Mesenteric fat pad (tissue), 1 donor: ENCODE results near the gene PODXL2. TPM values are rescaled to one million over a fixed set of nuclear protein-coding genes. Genes with fewer than 3 reads are reported as not detected.
A peak's percentile ranks its signal among the peaks of the same experiment; 100 is the strongest.
"Not testable (repeated sequence)": the region's sequence is repeated elsewhere in the genome, so short reads cannot be mapped to it uniquely, and the experiment has no call there.

Experiments used
- DNase-seq: peaks from one replicate; pipeline ENCODE4 v3.0.0-alpha.2; 2020; ENCODE audit warnings: low spot score
- total RNA-seq: library from RNA; stranded (reverse); fragmentation: NEBNext Ultra II Directional; extraction: Animal tissue kit (Norgen Biotek cat#: 25700); gene quantifications from one replicate; pipeline ENCODE4 v1.2.1, GENCODE V29; 2021
- donor health status: DM: yes; HTN: yes; CAD: no.

Gene PODXL2
- total RNA-seq, 1 donor from 2014 or later = 2.5 TPM

- peak; percentile 67 for DNase-seq
These were observed 59.7 kb downstream of the PODXL2 start for GRCh38 chr3:127688416-127689265.

- DNase-seq = peak; percentile 68
These were observed 60.4 kb downstream of the PODXL2 start for GRCh38 chr3:127689266-127689860.

- peak; percentile 67 for DNase-seq
These were observed 61.1 kb downstream of the PODXL2 start for GRCh38 chr3:127690106-127690505.

GRCh38 chr3:127690823-127691452 is 62.0 kb downstream of the PODXL2 start:
- no peak for DNase-seq

- DNase-seq = no peak
These were observed 62.5 kb downstream of the PODXL2 start for GRCh38 chr3:127691489-127691888.

GRCh38 chr3:127691974-127692373 is 63.0 kb downstream of the PODXL2 start:
- no peak for DNase-seq

GRCh38 chr3:127692501-127693335 is 63.7 kb downstream of the PODXL2 start:
- no peak for DNase-seq

- no peak for DNase-seq
These were observed 64.4 kb downstream of the PODXL2 start for GRCh38 chr3:127693336-127693843.

GRCh38 chr3:127694467-127695215 is 65.7 kb downstream of the PODXL2 start:
- DNase-seq = no peak

- no peak for DNase-seq
These were observed 68.7 kb downstream of the PODXL2 start for GRCh38 chr3:127697551-127698240.

- no peak for DNase-seq
These were observed 69.3 kb downstream of the PODXL2 start for GRCh38 chr3:127698286-127698685.

GRCh38 chr3:127698691-127699415 is 69.9 kb downstream of the PODXL2 start:
- no peak for DNase-seq

GRCh38 chr3:127699416-127700300 is 70.7 kb downstream of the PODXL2 start:
- DNase-seq = no peak

- no peak for DNase-seq
These were observed 71.4 kb downstream of the PODXL2 start for GRCh38 chr3:127700406-127700805.

- DNase-seq = no peak
These were observed 72.4 kb downstream of the PODXL2 start for GRCh38 chr3:127701280-127701911.

- peak; percentile 83 for DNase-seq
These were observed 73.2 kb downstream of the PODXL2 start for GRCh38 chr3:127702151-127702578.

- DNase-seq = not testable (repeated sequence)
These were observed 75.9 kb downstream of the PODXL2 start for GRCh38 chr3:127704840-127705239.
